Upper lobe of left lung (tissue), 6 donors: ENCODE data around the gene CDHR2. TPM values are rescaled to one million over a fixed set of nuclear protein-coding genes. Genes with fewer than 3 reads are reported as not detected.

Source experiments
- ATAC-seq, 2 donors: fragments of 200-7000 bp; cut with Tn5 transposase; one replicate each; pipeline ENCODE4 v1.9.1; 2022; ENCODE audit warnings: mild to moderate bottlenecking in 2 of 2, moderate library complexity in 2 of 2; ENCODE audit not compliant: low FRiP score in 2 of 2
- DNase-seq, 2 donors: peaks; one replicate each; pipeline ENCODE4 v3.0.0-alpha.2; 2019 to 2020
- H3K27ac ChIP-seq, 4 donors: fragments of 200-600 bp; sonication (generic); one replicate each; pipeline ENCODE4 v1.5.1; 2016 to 2019
- H3K27me3 ChIP-seq, 4 donors: fragments of 200-600 bp; sonication (generic); one replicate each; pipeline ENCODE4 v1.5.1; 2017 to 2019
- H3K36me3 ChIP-seq, 4 donors: fragments of 200-600 bp; sonication (generic); one replicate each; pipeline ENCODE4 v1.5.1; 2016 to 2019
- H3K4me1 ChIP-seq, 4 donors: fragments of 200-600 bp; sonication (generic); one replicate each; pipeline ENCODE4 v1.5.1; 2018 to 2019
- H3K4me3 ChIP-seq, 4 donors: fragments of 200-600 bp; sonication (generic); one replicate each; pipeline ENCODE4 v1.5.1; 2017 to 2019; ENCODE audit warnings: mild to moderate bottlenecking in 2 of 4, moderate library complexity in 1 of 4
- H3K9me3 ChIP-seq, 4 donors: fragments of 200-600 bp; sonication (generic); one replicate each; pipeline ENCODE4 v1.5.1; 2018 to 2019
- CTCF ChIP-seq, 6 experiments: fragments of 450-650 bp in 4 of 6; fragments of 200-600 bp in 2 of 6; sonication (generic) in 2 of 6; IDR thresholded peaks; one replicate each; pipeline ENCODE4 v1.5.1; 2016 to 2019; ENCODE audit warnings: antibody characterized with exemption in 6 of 6
- EP300 ChIP-seq, 4 donors: sonication (generic); formaldehyde crosslinking; IDR thresholded peaks; one replicate each; pipeline ENCODE4 v1.5.1; 2017; ENCODE audit warnings: antibody characterized with exemption in 4 of 4, control low read depth in 2 of 4
- POLR2A ChIP-seq, 4 donors: fragments of 450-650 bp; IDR thresholded peaks; one replicate each; pipeline ENCODE4 v1.5.1; 2016 to 2017; ENCODE audit warnings: antibody characterized with exemption in 4 of 4, mild to moderate bottlenecking in 2 of 4
- POLR2AphosphoS5 ChIP-seq, 2 donors: sonication (generic); formaldehyde crosslinking; IDR thresholded peaks; one replicate each; pipeline ENCODE4 v1.5.1; 2017; ENCODE audit warnings: antibody characterized with exemption in 2 of 2
- WGBS, 2 donors: methylation state at CpG; one replicate each; pipeline ENCODE4 v1.1.5; 2017 to 2018; 5-methylcytosine and 5-hydroxymethylcytosine counted together
- small RNA-seq, 4 donors: library from RNA; depleted of rRNA; stranded (forward); fragments of <200 nt; gene quantifications; one replicate each; pipeline ENCODE3, GENCODE V24; 2016
- total RNA-seq, 6 donors: library from RNA; depleted of rRNA in 4 of 6; stranded (reverse); fragments of >200 nt in 4 of 6; gene quantifications; one replicate each; pipeline versions ENCODE4 v1.1.0 to v1.2.1, GENCODE V29; 2016 to 2021
- donor health status: DM: no; HTN: no; CAD: no; lungs with moderate emphysema.
- donor health status: DM: no; HTN: yes; CAD: no; lungs with severe emphysema.

The CDHR2 gene
- total RNA-seq, 6 donors from 2014 or later: 0.30 to 0.34 TPM; not detected in 4

- WGBS, 2 donors: 83 to 88% methylated on average over 6 to 11 of the region's 11 CpGs
- peaks cover 0 to 2% (median 0%) of the 10 kb centered on the region in 4 donors for H3K27me3 ChIP-seq
- no peak for ATAC-seq
- H3K4me1 ChIP-seq: peaks cover 9 to 21% (median 14%) of the 10 kb centered on the region in 4 donors
- H3K36me3 ChIP-seq: no peaks in the 10 kb centered on the region
- no peak overlapping the region for H3K4me3 ChIP-seq
- H3K27ac ChIP-seq: no peak overlapping the region
- H3K9me3 ChIP-seq: no peaks in the 10 kb centered on the region
- TF ChIP-seq POLR2A (IDR thresholded peaks at IDR 0.05) (no peak), EP300 (IDR thresholded peaks at IDR 0.05) (no peak), CTCF (IDR thresholded peaks at IDR 0.05) (no peak), POLR2AphosphoS5 (IDR thresholded peaks at IDR 0.05) (no peak)
- DNase-seq: no peak
Measured at GRCh38 chr5:176643491-176644219, 94.5 kb downstream of the CDHR2 start.

- H3K27me3 ChIP-seq: peaks cover 0 to 2% (median 0%) of the 10 kb centered on the region in 4 donors
- TF ChIP-seq POLR2AphosphoS5 (IDR thresholded peaks at IDR 0.05): no peak
- TF ChIP-seq CTCF (IDR thresholded peaks at IDR 0.05): no peak
- TF ChIP-seq EP300 (IDR thresholded peaks at IDR 0.05): no peak
- TF ChIP-seq POLR2A (IDR thresholded peaks at IDR 0.05): no peak
Measured at GRCh38 chr5:176644294-176644693, 95.2 kb downstream of the CDHR2 start.

GRCh38 chr5:176644878-176645670 lies 95.9 kb downstream of the CDHR2 start:
- WGBS, 2 donors: 89 to 94% methylated on average over 14 to 22 of the region's 22 CpGs
- no peak for TF ChIP-seq EP300 (IDR thresholded peaks at IDR 0.05)
- ATAC-seq: no peak
- H3K36me3 ChIP-seq: no peaks in the 10 kb centered on the region
- H3K27ac ChIP-seq: no peak overlapping the region
- peaks cover 0 to 2% (median 0%) of the 10 kb centered on the region in 4 donors for H3K27me3 ChIP-seq
- no peaks in the 10 kb centered on the region for H3K9me3 ChIP-seq
- peaks cover 12 to 27% (median 18%) of the 10 kb centered on the region in 4 donors for H3K4me1 ChIP-seq
- no peak for DNase-seq
- H3K4me3 ChIP-seq: no peak overlapping the region

More at GRCh38 chr5:176644294-176644693, 95.2 kb downstream of the CDHR2 start:
- no peak overlapping the region for H3K4me3 ChIP-seq
- peaks cover 12 to 27% (median 18%) of the 10 kb centered on the region in 4 donors for H3K4me1 ChIP-seq
- H3K9me3 ChIP-seq: no peaks in the 10 kb centered on the region
- no peaks in the 10 kb centered on the region for H3K36me3 ChIP-seq
- DNase-seq: no peak
- WGBS, 2 donors: 37 to 61% methylated on average over 2 to 9 of the region's 9 CpGs
- H3K27ac ChIP-seq: no peak overlapping the region
- no peak for ATAC-seq

Small RNA genes lying within 50 kb of the gene (small RNA-seq; reads per million reads assigned to genes)
- gene MIR4281 (0 reads per million in 4 donors), gene RF00019 (0 reads per million in 4 donors), gene RN7SL684P (0 reads per million in 4 donors)

Other genes starting within 250 kb of the CDHR2 start
- 100 to 1,000 TPM in 2 of 6 donors, 10 to 100 TPM in 4; 53.4 to 109 (median 90.0) TPM for gene KIAA1191, start 187.6 kb upstream of the CDHR2 start, total RNA-seq
- gene ARL10, start 183.9 kb upstream of the CDHR2 start, total RNA-seq: 1 to 10 TPM; 2.7 to 7.8 (median 4.1) TPM
- 10 to 100 TPM in 4 of 6 donors, 1 to 10 TPM in 2; 3.1 to 25.4 (median 12.1) TPM for gene NOP16, start 160.7 kb upstream of the CDHR2 start, total RNA-seq
- 100 to 1,000 TPM in 3 of 6 donors, 10 to 100 TPM in 3; 46.5 to 108 (median 93.6) TPM for gene HIGD2A, start 160.6 kb upstream of the CDHR2 start, total RNA-seq
- gene CLTB, start 132.8 kb upstream of the CDHR2 start, total RNA-seq: 100 to 1,000 TPM in 4 of 6 donors, 10 to 100 TPM in 2; 54.5 to 187 (median 109) TPM
- gene FAF2, start 101.0 kb upstream of the CDHR2 start, total RNA-seq: 10 to 100 TPM; 11.5 to 33.0 (median 30.0) TPM
- 10 to 100 TPM; 13.4 to 76.5 (median 51.7) TPM for gene RNF44, start 11.9 kb upstream of the CDHR2 start, total RNA-seq
- gene GPRIN1, start 60.8 kb downstream of the CDHR2 start, total RNA-seq: 1 to 10 TPM in 3 of 6 donors, under 1 TPM in 3; under 0.01 to 4.0 (median 1.3) TPM
- gene SNCB, start 81.2 kb downstream of the CDHR2 start, total RNA-seq: not detected
- gene EIF4E1B, start 81.3 kb downstream of the CDHR2 start, total RNA-seq: not detected
- 10 to 100 TPM; 20.1 to 36.8 (median 25.6) TPM for gene TSPAN17, start 98.1 kb downstream of the CDHR2 start, total RNA-seq